NK-92 treated with Interleukin-12 subunit alpha and Interleukin-12 subunit beta, amount 100 ng/mL, for 24 hours (cell line): ENCODE results near the gene RNF224.

Source experiments
- DNase-seq: peaks from one replicate; lab custom pipeline; 2025; lab: John Stamatoyannopoulos, UW

The RNF224 gene

GRCh38 chr9:137215196-137215986, 11.9 kb upstream of the RNF224 start:
- no peak for DNase-seq

GRCh38 chr9:137216188-137216965, 10.9 kb upstream of the RNF224 start:
- DNase-seq, result no peak

DNA sequence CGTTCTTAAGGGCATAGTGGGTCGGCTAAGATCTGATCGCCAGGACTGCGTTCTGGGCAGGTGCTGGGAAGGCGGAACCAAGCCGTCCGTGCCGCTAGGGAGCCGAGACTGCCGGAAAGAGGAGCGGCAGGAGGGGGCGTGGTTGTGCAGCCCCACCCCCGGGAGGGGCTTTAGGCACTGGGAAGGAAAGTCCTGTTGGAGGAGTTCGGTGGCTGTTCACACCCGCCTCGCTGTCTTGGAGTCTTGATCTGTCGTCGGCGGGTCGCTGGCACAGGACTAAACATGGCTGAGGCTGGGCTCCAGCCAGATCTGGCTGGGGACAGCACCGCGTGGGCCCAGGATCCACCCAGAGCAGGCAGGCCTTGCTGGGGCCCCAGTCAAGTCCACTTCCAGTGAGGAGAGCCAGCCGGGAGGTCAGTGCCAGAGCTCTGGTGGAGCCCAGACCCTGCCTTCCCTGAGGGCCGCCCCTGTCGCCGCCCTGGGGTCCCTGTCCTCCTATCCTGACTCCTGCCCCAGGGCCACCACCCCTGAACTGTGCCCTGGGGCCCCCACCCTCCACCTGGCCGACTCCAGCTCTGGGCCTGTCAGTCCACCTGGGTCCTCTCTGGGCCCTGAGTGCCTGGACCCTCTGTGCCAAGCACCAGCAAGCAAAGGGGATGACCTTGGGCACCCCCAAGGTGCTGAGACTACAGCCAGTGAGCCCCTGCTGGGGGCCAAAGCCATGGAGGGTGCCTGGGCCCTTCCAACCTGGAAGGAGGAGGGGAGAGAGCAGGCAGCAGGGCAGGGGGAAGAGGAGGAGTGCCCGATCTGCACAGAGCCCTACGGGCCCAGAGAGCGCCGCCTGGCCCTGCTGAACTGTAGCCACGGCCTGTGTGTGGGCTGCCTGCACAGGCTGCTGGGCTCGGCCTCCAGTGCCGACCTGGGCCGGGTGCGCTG, 9.8 kb upstream of the RNF224 start:
- DNase-seq, result no peak

GRCh38 chr9:137218212-137218753, 9.0 kb upstream of the RNF224 start:
- DNase-seq, result no peak

- no peak for DNase-seq
These were observed 8.5 kb upstream of the RNF224 start for GRCh38 chr9:137218754-137219271.

DNA sequence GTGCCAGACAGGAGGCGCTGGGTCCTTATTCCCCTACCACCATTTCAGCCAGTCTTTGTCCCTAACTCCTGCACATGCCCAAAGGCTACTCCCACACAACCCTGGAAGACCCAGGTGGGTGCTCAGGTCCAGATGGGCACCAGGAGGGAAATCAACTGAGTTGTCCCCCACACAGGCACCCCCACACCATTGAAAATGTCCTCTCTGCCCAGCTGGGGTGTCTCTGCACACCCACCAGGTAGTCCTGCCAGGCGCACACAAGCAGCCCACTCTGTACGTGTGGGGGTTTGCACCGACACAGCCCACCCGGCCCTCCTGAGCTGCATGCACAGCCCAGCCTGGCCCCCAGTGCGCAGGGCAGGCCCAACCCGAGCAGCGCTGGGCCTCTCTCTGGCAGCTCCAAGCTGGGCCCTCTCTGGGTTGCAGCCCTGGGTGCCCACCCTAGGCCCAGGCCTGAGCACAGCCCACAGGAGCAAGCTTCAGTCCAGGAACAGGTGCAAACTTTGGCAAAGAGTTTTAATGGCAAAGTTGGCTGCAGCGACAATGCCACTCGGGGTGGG, 7.5 kb upstream of the RNF224 start:
- DNase-seq, result no peak

DNA sequence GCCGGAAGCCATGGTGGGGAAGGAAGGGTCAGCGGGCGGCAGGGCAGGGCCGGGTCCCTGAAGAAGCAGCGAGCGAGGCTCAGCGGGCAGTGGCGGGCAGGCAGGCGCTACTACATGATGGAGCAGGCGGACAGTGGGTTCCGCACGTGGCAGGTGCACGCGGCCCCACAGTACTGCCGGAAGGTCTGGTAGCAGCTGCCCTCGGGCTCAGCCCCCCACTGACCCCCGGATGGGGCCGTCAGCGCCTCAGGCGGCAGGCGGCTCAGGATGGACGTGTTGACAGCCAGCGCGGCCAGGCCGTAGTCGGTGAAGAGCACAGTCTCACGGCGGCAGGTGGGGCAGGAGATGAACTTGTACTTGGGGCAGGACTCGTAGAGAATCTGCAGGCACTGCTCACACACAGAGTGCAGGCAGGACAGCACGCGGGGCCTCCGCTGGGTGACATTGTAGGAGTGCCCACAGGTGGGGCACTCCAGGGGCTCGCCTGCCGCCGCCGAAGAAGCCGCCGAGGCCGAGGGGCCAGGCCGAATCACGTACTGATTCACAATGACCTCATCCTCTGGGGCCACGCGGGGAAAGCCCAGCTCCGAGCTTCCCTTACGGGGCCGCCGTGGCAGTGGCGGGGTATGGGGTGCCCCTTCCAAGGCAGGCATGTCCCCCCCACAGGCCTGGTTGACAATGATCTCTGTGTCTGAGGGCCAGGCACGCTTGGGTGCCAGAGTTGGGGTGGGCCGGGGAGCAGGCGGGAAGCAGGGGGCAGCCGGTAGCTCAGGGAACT, 6.8 kb upstream of the RNF224 start:
- no peak for DNase-seq

GRCh38 chr9:137221095-137221505, 6.2 kb upstream of the RNF224 start:
- DNase-seq, result no peak

- DNase-seq, result no peak
These were observed 5.7 kb upstream of the RNF224 start for GRCh38 chr9:137221506-137222111.

GRCh38 chr9:137222190-137223077, 4.9 kb upstream of the RNF224 start, which contains the start of gene RNF208:
Gene RNF208 (minus strand): TSS chr9:137222240. CDS start chr9:137221212, 1,028 bp downstream.
- DNase-seq, result no peak

- DNase-seq, result peak; percentile 96
These were observed 4.0 kb upstream of the RNF224 start for GRCh38 chr9:137223078-137223970.

DNA sequence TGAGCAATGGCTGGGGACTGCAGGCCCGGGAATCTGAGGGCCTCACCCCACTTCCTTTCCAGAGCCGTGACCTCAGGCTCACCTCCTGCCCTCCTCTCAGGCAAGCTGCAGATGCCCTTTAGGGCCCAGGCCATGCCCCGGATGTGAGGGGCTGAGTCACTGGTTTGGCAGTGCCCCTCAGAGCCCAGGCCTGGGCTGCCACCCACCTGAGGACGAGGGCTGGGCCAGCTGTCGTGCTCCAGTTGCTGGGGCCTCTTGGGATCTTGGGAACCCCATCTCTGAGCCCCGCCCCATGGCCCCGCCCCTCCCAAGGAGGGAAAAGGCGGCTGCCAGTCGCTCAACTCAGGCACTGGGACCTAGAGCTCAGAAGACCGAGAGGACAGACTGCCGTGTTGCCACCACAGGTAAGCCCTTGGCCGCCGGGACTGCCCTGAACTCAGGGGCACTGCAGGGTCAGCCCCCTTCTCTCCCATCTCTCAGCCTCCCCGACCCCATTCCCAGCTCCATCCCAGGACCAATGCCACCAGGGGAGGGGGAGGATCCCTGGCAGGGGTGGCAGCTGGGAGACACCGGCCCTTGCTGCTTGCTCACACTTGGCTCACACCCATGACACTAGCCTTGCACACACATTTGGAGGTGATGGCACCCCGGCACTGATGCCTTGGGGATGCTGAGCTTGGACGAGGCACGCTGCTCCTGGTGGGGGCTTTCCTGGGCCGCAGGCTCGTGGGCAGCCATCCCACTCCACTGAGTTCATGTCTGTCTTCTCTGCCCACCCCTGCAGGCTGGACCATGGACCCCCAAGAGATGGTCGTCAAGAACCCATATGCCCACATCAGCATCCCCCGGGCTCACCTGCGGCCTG, 2.2 kb upstream of the RNF224 start, which contains the start of gene CYSRT1:
TSS of gene CYSRT1 (plus strand) at position 345 of the 865 bp plus-strand sequence. CDS start at position 793, 448 bp downstream.
- no peak for DNase-seq

- no peak for DNase-seq
These were observed 1.5 kb upstream of the RNF224 start for GRCh38 chr9:137225699-137226331.

- no peak for DNase-seq
These were observed 806 bp upstream of the RNF224 start for GRCh38 chr9:137226338-137227053.

- DNase-seq, result no peak
These were observed 677 bp downstream of the RNF224 start for GRCh38 chr9:137227853-137228505.
